Fibroblast of villous mesenchyme (primary cell): ENCODE data around the gene ASIC2. TPM values are rescaled to one million over a fixed set of nuclear protein-coding genes. Genes with fewer than 3 reads are reported as not detected.

Experiments used
- DNase-seq: peaks from one replicate; pipeline ENCODE4 v3.0.0-alpha.2; 2010; ENCODE audit warnings: low read depth
- H3K4me3 ChIP-seq: 2 replicates; pipeline ENCODE4 v1.5.1; 2011; ENCODE audit warnings: low read depth, mild to moderate bottlenecking, low read length
- total RNA-seq: library from RNA; depleted of rRNA; stranded (reverse); fragments of >200 nt; gene quantifications from 2 replicates; pipeline ENCODE4 v1.2.3, GENCODE V29; 2012
- TF ChIP-seq, protein P1 (sequence below): IDR thresholded peaks from 2 replicates; pipeline ENCODE4 v1.5.1; 2012; ENCODE audit warnings: low read depth, mild to moderate bottlenecking, low read length; ENCODE audit not compliant: insufficient read depth

ASIC2 gene
- total RNA-seq, 1 donor = not detected

- peak; percentile 38 for DNase-seq
- TF ChIP-seq, protein P1, sequence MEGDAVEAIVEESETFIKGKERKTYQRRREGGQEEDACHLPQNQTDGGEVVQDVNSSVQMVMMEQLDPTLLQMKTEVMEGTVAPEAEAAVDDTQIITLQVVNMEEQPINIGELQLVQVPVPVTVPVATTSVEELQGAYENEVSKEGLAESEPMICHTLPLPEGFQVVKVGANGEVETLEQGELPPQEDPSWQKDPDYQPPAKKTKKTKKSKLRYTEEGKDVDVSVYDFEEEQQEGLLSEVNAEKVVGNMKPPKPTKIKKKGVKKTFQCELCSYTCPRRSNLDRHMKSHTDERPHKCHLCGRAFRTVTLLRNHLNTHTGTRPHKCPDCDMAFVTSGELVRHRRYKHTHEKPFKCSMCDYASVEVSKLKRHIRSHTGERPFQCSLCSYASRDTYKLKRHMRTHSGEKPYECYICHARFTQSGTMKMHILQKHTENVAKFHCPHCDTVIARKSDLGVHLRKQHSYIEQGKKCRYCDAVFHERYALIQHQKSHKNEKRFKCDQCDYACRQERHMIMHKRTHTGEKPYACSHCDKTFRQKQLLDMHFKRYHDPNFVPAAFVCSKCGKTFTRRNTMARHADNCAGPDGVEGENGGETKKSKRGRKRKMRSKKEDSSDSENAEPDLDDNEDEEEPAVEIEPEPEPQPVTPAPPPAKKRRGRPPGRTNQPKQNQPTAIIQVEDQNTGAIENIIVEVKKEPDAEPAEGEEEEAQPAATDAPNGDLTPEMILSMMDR = no peak
- no peak overlapping the region for H3K4me3 ChIP-seq
Measured at GRCh38 chr17:33302394-33302793, 9.3 kb upstream of the ASIC2 start.

DNA sequence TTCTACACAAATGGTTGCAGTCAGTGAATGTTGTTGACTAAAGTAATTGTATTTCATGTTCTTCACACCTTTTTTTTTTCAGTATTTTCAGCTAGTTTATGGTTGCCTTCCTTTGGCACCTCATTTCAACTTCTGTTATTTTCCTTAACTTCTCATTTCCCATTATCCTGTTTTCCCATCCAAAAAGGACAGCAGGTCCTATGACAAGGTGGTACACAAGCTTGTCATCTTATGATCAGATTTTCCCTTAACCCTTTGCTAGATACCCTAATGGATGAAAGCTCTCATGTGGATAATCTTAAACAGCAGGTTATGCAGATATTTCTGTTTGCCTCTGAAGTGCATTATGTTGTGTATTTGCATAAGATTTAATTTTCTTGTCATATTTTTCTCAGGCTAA, 7.1 kb upstream of the ASIC2 start:
- DNase-seq = no peak
- H3K4me3 ChIP-seq = no peak overlapping the region
- TF ChIP-seq, protein P1 = no peak

DNA sequence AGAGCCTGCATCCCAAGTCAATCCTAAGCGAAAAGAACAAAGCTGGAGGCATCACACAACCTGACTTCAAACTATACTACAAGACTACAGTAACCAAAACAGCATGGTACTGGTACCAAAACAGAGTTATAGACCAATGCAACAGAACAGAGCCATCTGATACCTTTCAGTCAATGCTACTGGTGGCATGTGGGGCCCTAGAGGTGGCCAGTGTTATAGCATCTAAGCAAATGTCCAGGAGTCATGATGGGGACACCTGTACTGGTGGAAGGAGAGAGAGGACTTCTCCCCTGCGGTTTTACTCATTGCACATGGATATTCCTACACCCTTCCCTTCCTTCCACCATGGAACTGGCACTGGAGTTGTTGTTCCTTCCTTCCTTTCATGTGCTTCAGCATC, 6.0 kb upstream of the ASIC2 start:
- no peak for DNase-seq
- no peak overlapping the region for H3K4me3 ChIP-seq
- TF ChIP-seq, protein P1 = no peak

DNA sequence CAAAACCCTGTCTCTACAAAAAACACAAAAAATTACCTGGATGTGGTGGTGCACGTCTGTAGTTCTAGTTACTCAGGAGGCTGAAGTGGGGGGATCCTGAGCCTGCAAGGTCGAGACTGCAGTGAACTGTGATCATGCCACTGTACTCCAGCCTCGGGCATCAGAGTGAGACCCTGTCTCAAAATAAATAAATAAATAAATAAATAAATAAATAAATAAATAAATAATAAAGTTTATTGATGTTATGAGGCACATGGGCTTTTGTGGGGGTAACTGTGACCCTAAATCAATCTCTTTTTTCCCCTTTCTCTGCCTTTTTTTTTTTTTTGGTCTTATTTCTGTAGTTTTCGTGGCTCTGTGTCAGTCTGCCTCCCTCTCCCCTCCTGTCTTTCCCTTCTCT, 4.5 kb upstream of the ASIC2 start:
- H3K4me3 ChIP-seq = no peak overlapping the region
- TF ChIP-seq, protein P1 = no peak
- DNase-seq = no peak

DNA sequence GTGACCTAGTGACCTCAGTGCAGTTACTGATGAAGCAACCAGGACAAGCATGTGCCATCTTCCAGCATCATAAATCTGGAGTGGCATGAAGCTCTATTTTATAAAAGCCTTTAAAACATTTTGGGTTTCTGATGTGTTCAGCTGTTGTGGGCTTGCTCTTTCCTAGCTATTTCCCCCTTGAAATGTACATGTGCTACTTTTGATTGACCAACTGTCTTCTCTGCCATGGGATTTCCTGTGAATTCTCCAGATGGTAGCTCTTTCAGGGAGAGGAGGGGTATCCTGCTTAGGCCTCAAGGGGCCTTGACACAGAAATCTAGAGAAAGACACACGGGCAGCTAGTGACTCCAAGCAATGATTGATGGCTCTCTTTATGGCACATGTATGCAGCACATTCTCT, 1.9 kb upstream of the ASIC2 start:
- no peak for DNase-seq
- no peak overlapping the region for H3K4me3 ChIP-seq
- TF ChIP-seq, protein P1 = no peak

DNA sequence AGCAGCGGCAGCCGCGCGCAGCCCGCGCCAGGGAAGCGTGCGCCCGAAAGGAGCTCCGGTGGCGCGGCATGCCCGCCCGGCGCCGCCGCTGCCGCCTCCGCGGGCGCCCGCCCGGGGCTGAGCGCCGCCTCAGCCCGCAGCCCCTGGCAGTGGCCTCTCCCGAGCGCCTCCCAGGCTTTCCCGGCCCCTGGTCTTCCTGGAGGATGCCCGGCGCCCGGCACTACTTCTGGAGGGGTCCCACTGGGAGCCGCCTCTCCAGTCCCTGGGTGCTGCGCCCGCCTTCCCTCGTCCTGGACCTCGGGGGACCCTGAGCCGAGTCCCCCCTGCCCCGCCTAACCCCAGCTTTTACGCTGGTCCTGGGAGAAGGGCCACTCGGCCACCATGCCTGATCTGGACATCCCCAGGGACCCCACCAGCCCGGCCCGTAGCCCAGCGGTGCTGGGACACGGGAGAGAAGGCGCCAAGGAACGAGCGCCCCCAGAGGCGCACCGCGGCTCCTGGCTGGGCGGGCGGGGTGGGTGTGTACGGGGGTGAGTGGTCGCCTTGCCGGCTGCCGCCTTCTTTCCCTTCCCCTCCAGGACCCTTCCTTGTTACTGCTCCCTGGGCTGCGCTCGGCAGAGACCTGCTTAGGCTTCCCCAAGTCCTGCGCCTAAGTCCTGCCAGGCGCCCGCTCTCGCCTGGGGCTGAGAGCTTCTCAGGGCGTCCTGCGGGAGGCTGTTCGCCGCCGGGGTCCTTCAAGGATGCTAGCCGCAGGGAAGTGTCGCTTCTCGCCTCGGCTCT, 704 bp downstream of the ASIC2 start:
- H3K4me3 ChIP-seq = peak overlapping the region; percentile 18
- TF ChIP-seq, protein P1 = no peak
- peak; percentile 13 for DNase-seq
